Measurements from ENCODE around the gene PCDHB4. TPM values are rescaled to one million over a fixed set of nuclear protein-coding genes. Genes with fewer than 3 reads are reported as not detected.
"Not testable (repeated sequence)": the region's sequence is repeated elsewhere in the genome, so short reads cannot be mapped to it uniquely, and the experiment has no call there.

PCDHB4 gene
- total and polyA plus RNA-seq, 4 donors, result 0.73 to 3.4 (median 2.3) TPM

DNA sequence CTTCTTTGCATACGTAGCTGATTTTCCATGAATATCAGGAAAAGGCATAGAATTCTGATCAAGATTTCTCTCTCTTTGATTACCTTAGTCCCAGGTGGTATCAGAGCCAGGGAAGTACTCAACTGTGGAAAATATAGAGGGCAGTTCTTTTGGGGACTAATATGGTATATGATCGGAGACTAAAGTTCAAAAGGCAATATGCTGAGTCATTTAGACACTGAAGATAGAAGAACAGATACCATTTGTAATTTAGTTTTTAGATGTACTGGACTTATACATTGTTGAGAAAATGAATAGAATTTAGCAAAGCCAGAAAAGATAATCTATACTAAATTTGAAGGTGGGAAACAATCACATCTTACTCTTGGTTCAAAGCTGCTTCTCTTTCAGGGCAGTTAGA is 16.3 kb upstream of the PCDHB4 start:
- WGBS, 2 donors, result 80 to 92% methylated on average over 2 of the region's 2 CpGs
- Histone ChIP-seq H3K4me1 (ENCODE audit: control insufficient read depth in 5 of 5, insufficient read depth in 5 of 5, low read length in 5 of 5) (peaks cover 0 to under 1% (median 0%) of the 10 kb centered on the region in 5 donors), H3K9me3 (ENCODE audit: control insufficient read depth in 4 of 4, insufficient read depth in 3 of 4, low read length in 3 of 4) (peaks cover 0 to 22% (median 4%) of the 10 kb centered on the region in 4 donors), H3K4me3 (no peak overlapping the region), H3K27me3 (ENCODE audit: control insufficient read depth in 3 of 3, insufficient read depth in 3 of 3, low read length in 2 of 3) (peaks cover 0 to 3% (median 0%) of the 10 kb centered on the region in 3 donors), H3K36me3 (ENCODE audit: control insufficient read depth in 4 of 4, insufficient read depth in 4 of 4, low read length in 4 of 4) (no peaks in the 10 kb centered on the region), H3K9ac (ENCODE audit: insufficient read depth in 1 of 2, low read length in 2 of 2) (no peak overlapping the region), H3K27ac (ENCODE audit: low read depth in 1 of 2, low read length in 1 of 2) (no peak overlapping the region)
- TF ChIP-seq, protein P1, sequence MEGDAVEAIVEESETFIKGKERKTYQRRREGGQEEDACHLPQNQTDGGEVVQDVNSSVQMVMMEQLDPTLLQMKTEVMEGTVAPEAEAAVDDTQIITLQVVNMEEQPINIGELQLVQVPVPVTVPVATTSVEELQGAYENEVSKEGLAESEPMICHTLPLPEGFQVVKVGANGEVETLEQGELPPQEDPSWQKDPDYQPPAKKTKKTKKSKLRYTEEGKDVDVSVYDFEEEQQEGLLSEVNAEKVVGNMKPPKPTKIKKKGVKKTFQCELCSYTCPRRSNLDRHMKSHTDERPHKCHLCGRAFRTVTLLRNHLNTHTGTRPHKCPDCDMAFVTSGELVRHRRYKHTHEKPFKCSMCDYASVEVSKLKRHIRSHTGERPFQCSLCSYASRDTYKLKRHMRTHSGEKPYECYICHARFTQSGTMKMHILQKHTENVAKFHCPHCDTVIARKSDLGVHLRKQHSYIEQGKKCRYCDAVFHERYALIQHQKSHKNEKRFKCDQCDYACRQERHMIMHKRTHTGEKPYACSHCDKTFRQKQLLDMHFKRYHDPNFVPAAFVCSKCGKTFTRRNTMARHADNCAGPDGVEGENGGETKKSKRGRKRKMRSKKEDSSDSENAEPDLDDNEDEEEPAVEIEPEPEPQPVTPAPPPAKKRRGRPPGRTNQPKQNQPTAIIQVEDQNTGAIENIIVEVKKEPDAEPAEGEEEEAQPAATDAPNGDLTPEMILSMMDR (IDR thresholded peaks at IDR 0.05; ENCODE audit: control extremely low read depth, extremely low read depth), result no peak
- ATAC-seq (ENCODE audit: insufficient read depth, low FRiP score) (no peak), DNase-seq (no peak)

DNA sequence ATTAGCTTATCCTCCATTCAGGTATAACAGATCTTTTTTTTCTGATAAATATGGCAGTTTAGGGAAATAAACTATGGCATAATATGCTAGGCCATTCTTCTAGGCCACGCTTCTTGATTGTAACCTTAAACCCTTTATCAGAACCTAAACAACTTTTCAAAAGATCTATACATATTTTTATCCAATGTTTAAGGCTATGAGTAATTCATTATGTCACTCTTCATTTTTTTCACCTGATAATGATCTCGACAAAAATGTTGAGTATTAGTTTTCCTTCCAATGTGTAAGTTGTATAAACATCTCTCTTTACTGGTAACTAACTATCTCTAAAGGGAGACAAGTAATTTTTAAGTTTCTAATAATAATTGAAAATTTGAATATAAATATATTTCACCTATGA is 2.4 kb upstream of the PCDHB4 start:
- ATAC-seq (ENCODE audit: insufficient read depth, low FRiP score) (no peak), DNase-seq (no peak)
- WGBS, 2 donors, result 40 to 41% methylated on average over 2 of the region's 2 CpGs
- no peak overlapping the region for H3K9ac ChIP-seq (ENCODE audit: insufficient read depth in 1 of 2, low read length in 2 of 2)
- no peaks in the 10 kb centered on the region for H3K27me3 ChIP-seq (ENCODE audit: control insufficient read depth in 3 of 3, insufficient read depth in 3 of 3, low read length in 2 of 3)
- no peak overlapping the region for H3K4me3 ChIP-seq
- TF ChIP-seq, protein P1 (IDR thresholded peaks at IDR 0.05; ENCODE audit: control extremely low read depth, extremely low read depth), result no peak
- no peaks in the 10 kb centered on the region for H3K4me1 ChIP-seq (ENCODE audit: control insufficient read depth in 5 of 5, insufficient read depth in 5 of 5, low read length in 5 of 5)
- peaks cover 0 to 20% (median 6%) of the 10 kb centered on the region in 4 donors for H3K9me3 ChIP-seq (ENCODE audit: control insufficient read depth in 4 of 4, insufficient read depth in 3 of 4, low read length in 3 of 4)
- H3K36me3 ChIP-seq (ENCODE audit: control insufficient read depth in 4 of 4, insufficient read depth in 4 of 4, low read length in 4 of 4), result no peaks in the 10 kb centered on the region
- H3K27ac ChIP-seq (ENCODE audit: low read depth in 1 of 2, low read length in 1 of 2), result no peak overlapping the region

DNA sequence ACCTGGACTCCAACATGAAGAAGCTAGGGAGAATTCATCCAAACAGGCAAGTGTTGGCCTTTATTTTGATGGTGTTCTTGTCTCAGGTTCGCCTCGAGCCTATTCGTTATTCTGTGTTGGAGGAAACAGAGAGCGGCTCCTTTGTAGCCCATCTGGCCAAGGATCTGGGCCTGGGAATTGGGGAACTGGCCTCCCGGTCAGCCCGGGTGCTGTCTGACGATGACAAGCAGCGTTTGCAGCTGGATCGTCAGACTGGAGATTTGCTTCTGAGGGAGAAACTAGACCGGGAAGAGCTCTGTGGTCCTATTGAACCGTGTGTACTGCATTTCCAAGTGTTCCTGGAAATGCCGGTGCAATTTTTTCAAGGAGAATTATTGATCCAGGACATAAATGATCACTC is 367 bp downstream of the PCDHB4 start:
- H3K9ac ChIP-seq (ENCODE audit: insufficient read depth in 1 of 2, low read length in 2 of 2), result no peak overlapping the region
- no peaks in the 10 kb centered on the region for H3K27me3 ChIP-seq (ENCODE audit: control insufficient read depth in 3 of 3, insufficient read depth in 3 of 3, low read length in 2 of 3)
- peaks cover 0 to 18% (median 6%) of the 10 kb centered on the region in 4 donors for H3K9me3 ChIP-seq (ENCODE audit: control insufficient read depth in 4 of 4, insufficient read depth in 3 of 4, low read length in 3 of 4)
- DNase-seq (peak in 1 of 3 donors; percentile 14), ATAC-seq (ENCODE audit: insufficient read depth, low FRiP score) (no peak)
- H3K36me3 ChIP-seq (ENCODE audit: control insufficient read depth in 4 of 4, insufficient read depth in 4 of 4, low read length in 4 of 4), result no peaks in the 10 kb centered on the region
- no peaks in the 10 kb centered on the region for H3K4me1 ChIP-seq (ENCODE audit: control insufficient read depth in 5 of 5, insufficient read depth in 5 of 5, low read length in 5 of 5)
- TF ChIP-seq, protein P1 (IDR thresholded peaks at IDR 0.05; ENCODE audit: control extremely low read depth, extremely low read depth), result no peak
- WGBS, 2 donors, result 31 to 39% methylated on average over 12 of the region's 12 CpGs
- no peak overlapping the region for H3K27ac ChIP-seq (ENCODE audit: low read depth in 1 of 2, low read length in 1 of 2)
- no peak overlapping the region for H3K4me3 ChIP-seq

DNA sequence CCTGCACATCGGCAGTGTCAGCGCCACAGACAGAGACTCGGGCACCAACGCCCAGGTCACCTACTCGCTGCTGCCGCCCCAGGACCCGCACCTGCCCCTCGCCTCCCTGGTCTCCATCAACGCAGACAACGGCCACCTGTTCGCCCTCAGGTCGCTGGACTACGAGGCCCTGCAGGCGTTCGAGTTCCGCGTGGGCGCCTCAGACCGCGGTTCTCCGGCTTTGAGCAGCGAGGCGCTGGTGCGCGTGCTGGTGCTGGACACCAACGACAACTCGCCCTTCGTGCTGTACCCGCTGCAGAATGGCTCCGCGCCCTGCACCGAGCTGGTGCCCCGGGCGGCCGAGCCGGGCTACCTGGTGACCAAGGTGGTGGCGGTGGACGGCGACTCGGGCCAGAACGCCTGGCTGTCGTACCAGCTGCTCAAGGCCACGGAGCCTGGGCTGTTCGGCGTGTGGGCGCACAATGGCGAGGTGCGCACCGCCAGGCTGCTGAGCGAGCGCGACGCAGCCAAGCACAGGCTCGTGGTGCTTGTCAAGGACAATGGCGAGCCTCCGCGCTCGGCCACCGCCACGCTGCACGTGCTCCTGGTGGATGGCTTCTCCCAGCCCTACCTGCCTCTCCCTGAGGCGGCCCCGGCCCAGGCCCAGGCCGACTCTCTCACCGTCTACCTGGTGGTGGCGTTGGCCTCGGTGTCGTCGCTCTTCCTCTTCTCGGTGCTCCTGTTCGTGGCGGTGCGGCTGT is 1.9 kb downstream of the PCDHB4 start:
- not testable (repeated sequence) for DNase-seq; H3K27me3 ChIP-seq (ENCODE audit: control insufficient read depth in 3 of 3, insufficient read depth in 3 of 3, low read length in 2 of 3); H3K4me3 ChIP-seq; H3K4me1 ChIP-seq (ENCODE audit: control insufficient read depth in 5 of 5, insufficient read depth in 5 of 5, low read length in 5 of 5); H3K27ac ChIP-seq (ENCODE audit: low read depth in 1 of 2, low read length in 1 of 2); H3K9ac ChIP-seq (ENCODE audit: insufficient read depth in 1 of 2, low read length in 2 of 2); H3K36me3 ChIP-seq (ENCODE audit: control insufficient read depth in 4 of 4, insufficient read depth in 4 of 4, low read length in 4 of 4); ATAC-seq (ENCODE audit: insufficient read depth, low FRiP score)
- peaks cover 0 to 17% (median 6%) of the 10 kb centered on the region in 4 donors for H3K9me3 ChIP-seq (ENCODE audit: control insufficient read depth in 4 of 4, insufficient read depth in 3 of 4, low read length in 3 of 4)
- 34 to 38% methylated on average over 38 to 67 of the region's 73 CpGs for WGBS, 2 donors

Data from lung (tissue), 12 donors.